ENCODE data around the gene KDM4C. TPM values are rescaled to one million over a fixed set of nuclear protein-coding genes. Genes with fewer than 3 reads are reported as not detected.

Gene KDM4C
- polyA plus RNA-seq, 4 donors, result 12.6 to 27.3 (median 18.9) TPM

DNA sequence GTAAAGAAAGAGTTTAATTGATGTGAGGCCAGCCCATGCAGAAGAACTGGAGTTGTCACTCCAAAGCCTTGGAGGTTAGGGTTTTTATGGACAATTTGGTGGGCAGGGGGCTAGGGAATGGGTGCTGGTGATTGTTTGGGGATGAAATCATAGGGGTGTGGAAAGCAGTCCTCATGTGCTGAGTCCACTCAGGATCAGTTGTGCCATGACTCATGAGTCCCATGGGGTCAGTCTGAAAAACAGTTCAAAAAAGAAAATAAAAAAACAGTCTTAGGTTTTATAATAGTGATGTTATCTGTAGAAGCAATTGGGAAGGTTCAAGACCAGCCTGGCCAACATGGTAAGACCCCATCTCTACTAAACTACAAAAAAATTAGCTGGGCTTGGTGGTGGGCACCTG lies 162.3 kb downstream of the KDM4C start:
- Histone ChIP-seq H3K9me3 (ENCODE audit: control insufficient read depth in 2 of 2, insufficient read depth in 1 of 2, low read depth in 1 of 2, low read length in 1 of 2) (peaks cover 0 to 4% of the 10 kb centered on the region in 2 donors), H3K36me3 (ENCODE audit: control insufficient read depth in 3 of 3, insufficient read depth in 2 of 3, low read depth in 1 of 3, low read length in 3 of 3) (peaks cover 0 to 6% (median 0%) of the 10 kb centered on the region in 3 donors), H3K4me3 (ENCODE audit: low read depth in 1 of 3, low read length in 3 of 3) (no peak overlapping the region), H3K4me1 (ENCODE audit: control insufficient read depth in 3 of 3, insufficient read depth in 2 of 3, low read depth in 1 of 3, low read length in 2 of 3) (no peaks in the 10 kb centered on the region), H3K27ac (ENCODE audit: low read depth in 1 of 3, low read length in 2 of 3) (no peak overlapping the region), H3K27me3 (ENCODE audit: control insufficient read depth in 3 of 3, insufficient read depth in 3 of 3, low read length in 3 of 3) (no peaks in the 10 kb centered on the region)
- DNase-seq (no peak), FAIRE-seq (no peak)

DNA sequence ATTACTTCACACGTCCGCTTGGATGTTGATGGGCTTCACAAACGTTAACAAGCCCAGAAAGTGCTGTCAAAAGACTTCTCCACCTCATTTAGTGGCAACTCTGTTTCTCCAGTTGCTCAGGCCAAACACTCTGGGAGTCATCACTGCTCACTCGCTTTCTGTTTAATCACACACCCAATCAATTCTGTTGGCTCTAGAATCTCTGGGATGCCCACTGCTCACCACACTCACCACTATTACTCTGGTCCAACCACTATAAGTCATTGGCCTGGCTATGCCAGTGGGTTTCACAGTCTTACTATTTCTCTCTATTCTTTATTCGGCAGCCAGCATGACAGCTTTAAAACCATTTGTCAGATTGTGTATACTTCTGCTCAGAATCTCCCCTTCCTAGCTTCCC lies 163.5 kb downstream of the KDM4C start:
- 92 to 96% (median 95%) methylated on average over 5 of the region's 5 CpGs for WGBS, 3 donors
- Histone ChIP-seq H3K4me3 (ENCODE audit: low read depth in 1 of 3, low read length in 3 of 3) (no peak overlapping the region), H3K27ac (ENCODE audit: low read depth in 1 of 3, low read length in 2 of 3) (no peak overlapping the region), H3K27me3 (ENCODE audit: control insufficient read depth in 3 of 3, insufficient read depth in 3 of 3, low read length in 3 of 3) (no peaks in the 10 kb centered on the region), H3K36me3 (ENCODE audit: control insufficient read depth in 3 of 3, insufficient read depth in 2 of 3, low read depth in 1 of 3, low read length in 3 of 3) (peaks cover 1 to 8% (median 2%) of the 10 kb centered on the region in 3 donors), H3K9me3 (ENCODE audit: control insufficient read depth in 2 of 2, insufficient read depth in 1 of 2, low read depth in 1 of 2, low read length in 1 of 2) (peaks cover 0 to 4% of the 10 kb centered on the region in 2 donors), H3K4me1 (ENCODE audit: control insufficient read depth in 3 of 3, insufficient read depth in 2 of 3, low read depth in 1 of 3, low read length in 2 of 3) (no peaks in the 10 kb centered on the region)
- FAIRE-seq (no peak), DNase-seq (no peak)

DNA sequence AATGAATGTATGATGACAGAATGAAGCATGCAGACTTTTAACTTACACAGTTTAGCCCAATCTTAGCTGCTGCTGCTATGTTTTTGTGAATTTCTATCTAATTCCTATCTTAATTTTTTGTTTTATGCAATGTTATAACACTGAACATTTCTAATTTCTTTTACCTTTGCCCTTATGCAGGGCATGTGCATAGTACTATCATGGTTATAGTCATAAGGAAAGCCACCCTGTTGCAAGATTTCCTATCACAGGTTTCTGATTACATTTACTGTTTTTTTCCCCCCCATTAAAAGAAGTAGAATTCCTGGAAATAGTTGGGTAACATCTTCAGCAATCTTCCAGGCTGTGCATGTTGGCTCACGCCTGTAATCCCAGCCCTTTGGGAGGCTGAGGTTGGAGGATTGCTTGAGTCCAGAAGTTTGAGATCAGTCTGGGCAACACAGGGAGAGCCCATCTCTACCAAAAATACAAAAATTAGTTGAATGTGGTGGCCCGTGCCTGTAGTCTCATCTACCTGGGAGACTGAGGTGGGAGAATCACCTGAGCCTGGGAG lies 164.4 kb downstream of the KDM4C start:
- 85 to 88% (median 87%) methylated on average over 2 of the region's 2 CpGs for WGBS, 3 donors
- H3K27me3 ChIP-seq (ENCODE audit: control insufficient read depth in 3 of 3, insufficient read depth in 3 of 3, low read length in 3 of 3), result no peaks in the 10 kb centered on the region
- no peak overlapping the region for H3K4me3 ChIP-seq (ENCODE audit: low read depth in 1 of 3, low read length in 3 of 3)
- DNase-seq, result no peak
- peaks cover 1 to 8% (median 2%) of the 10 kb centered on the region in 3 donors for H3K36me3 ChIP-seq (ENCODE audit: control insufficient read depth in 3 of 3, insufficient read depth in 2 of 3, low read depth in 1 of 3, low read length in 3 of 3)
- peaks cover 0 to 4% of the 10 kb centered on the region in 2 donors for H3K9me3 ChIP-seq (ENCODE audit: control insufficient read depth in 2 of 2, insufficient read depth in 1 of 2, low read depth in 1 of 2, low read length in 1 of 2)
- no peak for FAIRE-seq
- H3K27ac ChIP-seq (ENCODE audit: low read depth in 1 of 3, low read length in 2 of 3), result no peak overlapping the region
- no peaks in the 10 kb centered on the region for H3K4me1 ChIP-seq (ENCODE audit: control insufficient read depth in 3 of 3, insufficient read depth in 2 of 3, low read depth in 1 of 3, low read length in 2 of 3)

DNA sequence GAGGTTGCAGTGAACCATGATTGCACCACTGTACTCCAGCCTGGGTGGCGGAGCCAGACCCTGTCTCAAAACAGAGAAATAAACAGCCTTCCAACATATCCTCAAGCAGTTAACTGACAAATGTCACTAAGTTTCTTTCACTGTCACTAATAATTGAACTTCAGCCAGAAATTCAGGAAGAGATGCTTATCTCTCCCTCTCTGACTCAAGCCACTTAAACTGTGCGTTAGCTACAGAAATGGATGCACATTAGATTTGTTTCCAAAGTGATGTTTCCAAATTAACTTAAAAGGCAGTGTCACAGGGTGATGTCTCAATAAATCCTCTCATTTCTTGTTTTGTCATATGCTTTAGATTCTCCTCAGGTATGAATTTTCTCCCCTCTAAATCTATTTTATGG lies 164.9 kb downstream of the KDM4C start:
- DNase-seq (no peak), FAIRE-seq (no peak)
- Histone ChIP-seq H3K4me3 (ENCODE audit: low read depth in 1 of 3, low read length in 3 of 3) (no peak overlapping the region), H3K36me3 (ENCODE audit: control insufficient read depth in 3 of 3, insufficient read depth in 2 of 3, low read depth in 1 of 3, low read length in 3 of 3) (peaks cover 1 to 8% (median 2%) of the 10 kb centered on the region in 3 donors), H3K27me3 (ENCODE audit: control insufficient read depth in 3 of 3, insufficient read depth in 3 of 3, low read length in 3 of 3) (no peaks in the 10 kb centered on the region), H3K4me1 (ENCODE audit: control insufficient read depth in 3 of 3, insufficient read depth in 2 of 3, low read depth in 1 of 3, low read length in 2 of 3) (no peaks in the 10 kb centered on the region), H3K27ac (ENCODE audit: low read depth in 1 of 3, low read length in 2 of 3) (no peak overlapping the region), H3K9me3 (ENCODE audit: control insufficient read depth in 2 of 2, insufficient read depth in 1 of 2, low read depth in 1 of 2, low read length in 1 of 2) (peaks cover 0 to 4% of the 10 kb centered on the region in 2 donors)
- WGBS, 3 donors, result 82 to 90% (median 88%) methylated on average over 2 of the region's 2 CpGs

DNA sequence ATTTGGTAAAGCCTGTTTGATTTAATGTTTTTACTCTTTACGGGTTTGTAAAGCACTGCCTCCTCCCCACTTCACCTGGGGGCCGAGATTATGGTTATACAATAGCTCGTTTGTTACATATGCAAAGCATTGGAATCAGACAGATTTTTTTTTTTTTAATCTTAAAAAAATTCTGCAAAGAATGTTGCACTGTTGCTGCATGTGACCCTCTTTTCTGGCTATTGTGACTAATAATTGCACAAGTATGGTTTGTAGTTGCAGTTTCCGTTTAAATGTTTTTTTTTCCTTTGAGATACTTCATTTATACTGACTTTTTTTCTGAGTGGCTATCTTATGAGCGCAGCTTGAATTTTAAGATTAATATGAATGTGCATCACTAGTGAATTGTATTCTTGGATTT lies 165.3 kb downstream of the KDM4C start:
- Histone ChIP-seq H3K27ac (ENCODE audit: low read depth in 1 of 3, low read length in 2 of 3) (no peak overlapping the region), H3K36me3 (ENCODE audit: control insufficient read depth in 3 of 3, insufficient read depth in 2 of 3, low read depth in 1 of 3, low read length in 3 of 3) (peaks cover 1 to 8% (median 2%) of the 10 kb centered on the region in 3 donors), H3K4me3 (ENCODE audit: low read depth in 1 of 3, low read length in 3 of 3) (no peak overlapping the region), H3K4me1 (ENCODE audit: control insufficient read depth in 3 of 3, insufficient read depth in 2 of 3, low read depth in 1 of 3, low read length in 2 of 3) (peaks cover 0 to 2% (median 0%) of the 10 kb centered on the region in 3 donors), H3K27me3 (ENCODE audit: control insufficient read depth in 3 of 3, insufficient read depth in 3 of 3, low read length in 3 of 3) (no peaks in the 10 kb centered on the region), H3K9me3 (ENCODE audit: control insufficient read depth in 2 of 2, insufficient read depth in 1 of 2, low read depth in 1 of 2, low read length in 1 of 2) (peaks cover 0 to 4% of the 10 kb centered on the region in 2 donors)
- DNase-seq (no peak), FAIRE-seq (no peak)
- WGBS, 3 donors, result 76 to 79% (median 78%) methylated on average over 5 of the region's 5 CpGs

DNA sequence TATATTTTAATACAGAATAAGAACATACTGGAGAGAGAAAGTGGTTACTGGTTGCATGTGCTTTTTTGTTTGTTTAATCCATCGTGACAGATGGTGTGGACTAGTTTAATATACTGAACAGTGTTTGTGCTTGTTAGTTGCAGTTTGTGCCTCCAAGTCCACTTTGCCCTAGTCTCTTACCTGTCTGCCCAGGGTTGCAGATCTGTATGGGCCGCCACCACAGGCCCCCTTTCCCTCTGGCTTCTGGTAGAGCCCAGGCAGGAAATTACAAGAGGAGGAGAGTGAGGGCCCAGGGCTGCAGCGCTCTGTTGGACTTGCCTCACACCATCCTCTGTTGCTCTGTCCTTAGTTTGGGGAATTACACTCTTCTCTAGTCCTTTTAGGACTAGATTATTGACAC lies 166.4 kb downstream of the KDM4C start:
- Histone ChIP-seq H3K4me3 (ENCODE audit: low read depth in 1 of 3, low read length in 3 of 3) (no peak overlapping the region), H3K9me3 (ENCODE audit: control insufficient read depth in 2 of 2, insufficient read depth in 1 of 2, low read depth in 1 of 2, low read length in 1 of 2) (peaks cover 0 to 4% of the 10 kb centered on the region in 2 donors), H3K27me3 (ENCODE audit: control insufficient read depth in 3 of 3, insufficient read depth in 3 of 3, low read length in 3 of 3) (no peaks in the 10 kb centered on the region), H3K36me3 (ENCODE audit: control insufficient read depth in 3 of 3, insufficient read depth in 2 of 3, low read depth in 1 of 3, low read length in 3 of 3) (peaks cover 1 to 8% (median 2%) of the 10 kb centered on the region in 3 donors), H3K27ac (ENCODE audit: low read depth in 1 of 3, low read length in 2 of 3) (no peak overlapping the region), H3K4me1 (ENCODE audit: control insufficient read depth in 3 of 3, insufficient read depth in 2 of 3, low read depth in 1 of 3, low read length in 2 of 3) (peaks cover 0 to 2% (median 0%) of the 10 kb centered on the region in 3 donors)
- FAIRE-seq (no peak), DNase-seq (no peak)
- 68 to 92% (median 76%) methylated on average over 3 of the region's 3 CpGs for WGBS, 3 donors

DNA sequence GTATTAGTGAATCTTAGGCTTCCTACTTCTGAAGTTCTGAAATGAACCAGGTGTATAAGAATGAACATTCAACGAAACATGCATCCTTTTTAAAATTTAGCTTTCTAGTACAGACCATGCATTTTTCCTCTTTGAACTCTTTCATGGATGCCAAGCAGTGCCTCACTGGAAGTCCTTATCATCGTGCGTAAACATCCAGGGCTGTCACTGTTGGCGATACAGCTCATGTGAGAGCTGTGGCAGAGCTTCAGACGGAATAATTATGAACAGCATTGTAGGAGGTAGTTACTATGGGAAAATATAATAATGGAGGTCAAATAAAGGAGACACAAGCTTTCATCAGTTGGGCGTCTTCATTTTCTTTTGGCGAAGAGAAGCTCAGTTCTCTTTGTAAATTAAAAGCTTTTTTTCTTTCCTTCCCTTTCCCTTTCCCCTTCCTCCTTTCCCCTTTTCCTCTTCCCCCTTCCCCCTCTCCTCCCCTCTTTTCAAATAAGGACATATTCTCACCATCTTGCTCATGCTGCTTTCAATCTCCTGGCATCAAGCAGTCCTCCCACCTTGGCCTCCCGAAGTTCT lies 167.3 kb downstream of the KDM4C start:
- peaks cover 1 to 8% (median 2%) of the 10 kb centered on the region in 3 donors for H3K36me3 ChIP-seq (ENCODE audit: control insufficient read depth in 3 of 3, insufficient read depth in 2 of 3, low read depth in 1 of 3, low read length in 3 of 3)
- no peak overlapping the region for H3K4me3 ChIP-seq (ENCODE audit: low read depth in 1 of 3, low read length in 3 of 3)
- no peak overlapping the region for H3K27ac ChIP-seq (ENCODE audit: low read depth in 1 of 3, low read length in 2 of 3)
- 85 to 87% (median 87%) methylated on average over 8 of the region's 8 CpGs for WGBS, 3 donors
- H3K4me1 ChIP-seq (ENCODE audit: control insufficient read depth in 3 of 3, insufficient read depth in 2 of 3, low read depth in 1 of 3, low read length in 2 of 3), result peaks cover 0 to 2% (median 0%) of the 10 kb centered on the region in 3 donors
- FAIRE-seq (no peak), DNase-seq (no peak)
- peaks cover 0 to under 1% of the 10 kb centered on the region in 2 donors for H3K9me3 ChIP-seq (ENCODE audit: control insufficient read depth in 2 of 2, insufficient read depth in 1 of 2, low read depth in 1 of 2, low read length in 1 of 2)
- H3K27me3 ChIP-seq (ENCODE audit: control insufficient read depth in 3 of 3, insufficient read depth in 3 of 3, low read length in 3 of 3), result no peaks in the 10 kb centered on the region

DNA sequence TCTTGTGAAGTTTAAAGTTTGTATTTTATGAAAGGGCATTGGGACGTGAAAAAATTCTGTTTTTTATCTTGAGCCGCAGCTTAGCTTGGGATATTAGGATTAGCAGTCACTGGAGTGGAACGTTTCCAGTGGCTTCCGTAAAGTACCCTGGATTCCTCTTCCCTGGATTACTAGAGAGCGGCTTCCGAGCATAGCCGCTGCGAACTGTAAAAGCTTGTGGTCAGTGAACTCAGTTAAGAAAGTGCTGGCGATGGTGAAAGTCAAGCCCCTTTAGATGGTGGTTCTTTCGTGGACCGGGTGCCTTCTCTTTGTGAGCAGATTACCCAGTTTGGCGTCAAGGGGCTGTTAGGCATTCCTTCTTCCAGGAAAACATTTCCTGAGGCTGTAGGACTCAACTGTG lies 168.1 kb downstream of the KDM4C start:
- Histone ChIP-seq H3K4me1 (ENCODE audit: control insufficient read depth in 3 of 3, insufficient read depth in 2 of 3, low read depth in 1 of 3, low read length in 2 of 3) (peaks cover 0 to 2% (median 0%) of the 10 kb centered on the region in 3 donors), H3K27ac (ENCODE audit: low read depth in 1 of 3, low read length in 2 of 3) (no peak overlapping the region), H3K4me3 (ENCODE audit: low read depth in 1 of 3, low read length in 3 of 3) (no peak overlapping the region), H3K36me3 (ENCODE audit: control insufficient read depth in 3 of 3, insufficient read depth in 2 of 3, low read depth in 1 of 3, low read length in 3 of 3) (peaks cover 1 to 8% (median 2%) of the 10 kb centered on the region in 3 donors), H3K9me3 (ENCODE audit: control insufficient read depth in 2 of 2, insufficient read depth in 1 of 2, low read depth in 1 of 2, low read length in 1 of 2) (no peaks in the 10 kb centered on the region), H3K27me3 (ENCODE audit: control insufficient read depth in 3 of 3, insufficient read depth in 3 of 3, low read length in 3 of 3) (no peaks in the 10 kb centered on the region)
- FAIRE-seq (no peak), DNase-seq (no peak)
- WGBS, 3 donors, result 95 to 98% (median 97%) methylated on average over 12 of the region's 12 CpGs

DNA sequence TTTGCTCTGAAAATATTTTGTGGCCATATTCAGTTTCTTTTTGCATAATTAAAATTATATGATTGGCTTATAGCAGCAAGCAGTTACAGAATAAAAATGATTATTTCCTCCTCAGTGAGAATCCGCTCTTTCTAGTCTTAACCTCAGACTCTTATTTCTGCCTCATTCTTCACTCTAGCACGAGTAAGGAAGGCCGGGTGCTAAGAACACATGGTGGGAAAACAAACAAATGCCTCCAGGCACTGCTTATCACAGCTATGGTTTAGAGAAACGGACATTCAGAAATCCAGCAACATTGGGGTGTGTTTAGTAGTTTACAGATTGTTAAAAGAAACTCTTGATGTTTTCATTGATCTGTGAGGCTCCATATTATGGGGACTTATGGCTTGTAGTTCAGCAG lies 168.7 kb downstream of the KDM4C start:
- no peak overlapping the region for H3K27ac ChIP-seq (ENCODE audit: low read depth in 1 of 3, low read length in 2 of 3)
- H3K4me1 ChIP-seq (ENCODE audit: control insufficient read depth in 3 of 3, insufficient read depth in 2 of 3, low read depth in 1 of 3, low read length in 2 of 3), result peaks cover 0 to 2% (median 0%) of the 10 kb centered on the region in 3 donors
- 80 to 89% (median 83%) methylated on average over 4 of the region's 4 CpGs for WGBS, 3 donors
- peaks cover 1 to 8% (median 2%) of the 10 kb centered on the region in 3 donors for H3K36me3 ChIP-seq (ENCODE audit: control insufficient read depth in 3 of 3, insufficient read depth in 2 of 3, low read depth in 1 of 3, low read length in 3 of 3)
- no peaks in the 10 kb centered on the region for H3K27me3 ChIP-seq (ENCODE audit: control insufficient read depth in 3 of 3, insufficient read depth in 3 of 3, low read length in 3 of 3)
- no peaks in the 10 kb centered on the region for H3K9me3 ChIP-seq (ENCODE audit: control insufficient read depth in 2 of 2, insufficient read depth in 1 of 2, low read depth in 1 of 2, low read length in 1 of 2)
- FAIRE-seq (no peak), DNase-seq (no peak)
- no peak overlapping the region for H3K4me3 ChIP-seq (ENCODE audit: low read depth in 1 of 3, low read length in 3 of 3)
